Stomach (tissue), 9 donors: ENCODE data around the gene ATP1B1. TPM values are rescaled to one million over a fixed set of nuclear protein-coding genes. Genes with fewer than 3 reads are reported as not detected.

ENCODE experiments used
- DNase-seq, 2 donors: peaks; one replicate each; pipeline versions ENCODE4 v3.0.0 to v3.0.0-alpha.2; 2013 to 2019
- H3K27ac ChIP-seq, 5 donors: fragments of 200-600 bp in 4 of 5; sonication (generic) in 4 of 5; one replicate each; pipeline ENCODE4 v1.5.1; 2013 to 2019; ENCODE audit warnings: mild to moderate bottlenecking in 1 of 5, moderate library complexity in 1 of 5
- H3K27me3 ChIP-seq, 3 donors: fragments of 200-600 bp; sonication (generic); one replicate each; pipeline ENCODE4 v1.5.1; 2017 to 2019; ENCODE audit warnings: mixed run types in 1 of 3
- H3K36me3 ChIP-seq, 4 donors: fragments of 200-600 bp; sonication (generic); 1 replicate in 3 of 4; 2 replicates in 1 of 4; pipeline ENCODE4 v1.5.1; 2016 to 2019
- H3K4me1 ChIP-seq, 4 donors: fragments of 200-600 bp; sonication (generic); one replicate each; pipeline ENCODE4 v1.5.1; 2016 to 2019
- H3K4me3 ChIP-seq, 4 donors: fragments of 200-600 bp; sonication (generic) in 3 of 4; one replicate each; pipeline ENCODE4 v1.5.1; 2016 to 2019; ENCODE audit warnings: mild to moderate bottlenecking in 1 of 4
- H3K9me3 ChIP-seq, 4 donors: fragments of 200-600 bp; sonication (generic); one replicate each; pipeline ENCODE4 v1.5.1; 2016 to 2019
- CTCF ChIP-seq, 7 experiments: fragments of 450-650 bp in 4 of 7; fragments of 200-600 bp in 3 of 7; sonication (generic) in 3 of 7; IDR thresholded peaks; one replicate each; pipeline ENCODE4 v1.5.1; 2016 to 2019; ENCODE audit warnings: antibody characterized with exemption in 7 of 7, control low read depth in 2 of 7, mild to moderate bottlenecking in 1 of 7
- EP300 ChIP-seq: sonication (generic); formaldehyde crosslinking; IDR thresholded peaks from one replicate; pipeline ENCODE4 v1.6.1; 2017; ENCODE audit warnings: antibody characterized with exemption
- POLR2A ChIP-seq, 4 donors: fragments of 450-650 bp; IDR thresholded peaks; one replicate each; pipeline ENCODE4 v1.6.1; 2016; ENCODE audit warnings: antibody characterized with exemption in 4 of 4, control low read depth in 2 of 4, mild to moderate bottlenecking in 1 of 4, moderate library complexity in 1 of 4
- POLR2AphosphoS5 ChIP-seq, 3 donors: sonication (generic); formaldehyde crosslinking; IDR thresholded peaks; one replicate each; pipeline ENCODE4 v1.6.1; 2016; ENCODE audit warnings: antibody characterized with exemption in 3 of 3
- WGBS, 5 donors: extraction: QIAGEN DNeasy Blood & Tissue Kit in 3 of 5; methylation state at CpG; one replicate each; pipeline versions ENCODE4 v1.1.5 to v1.1.7; 2013 to 2018; 5-methylcytosine and 5-hydroxymethylcytosine counted together
- intact Hi-C: fragments of 100-400 bp; cut with DNase I; formaldehyde crosslinking; loops from one replicate; pipeline ENCODE4 v1.15.1; 2023; ENCODE audit warnings: low total_unique reads
- polyA plus RNA-seq, 3 donors: library from polyadenylated mRNA; stranded (reverse); fragments of 200-250 nt; gene quantifications; one replicate each; pipeline ENCODE4 v1.2.3, GENCODE V29; 2013
- small RNA-seq, 4 donors: library from RNA; depleted of rRNA; stranded (forward); fragments of <200 nt; gene quantifications; one replicate each; pipeline ENCODE3, GENCODE V24; 2016
- total RNA-seq, 5 donors: library from RNA; depleted of rRNA; stranded (reverse); fragments of >200 nt; gene quantifications; one replicate each; pipeline versions ENCODE4 v1.1.0 to v1.2.3, GENCODE V29; 2014 to 2016
- donor health status: healthy with polysubstance abuse.
- donor health status: Bipolar disorder and iron deficiency.
- donor health status: healthy.

The ATP1B1 gene
- total and polyA plus RNA-seq, 8 donors = 59.9 to 507 (median 146) TPM

- Histone ChIP-seq H3K36me3 (no peaks in the 10 kb centered on the region), H3K27me3 (no peaks in the 10 kb centered on the region), H3K4me3 (no peak overlapping the region), H3K9me3 (no peaks in the 10 kb centered on the region), H3K4me1 (no peaks in the 10 kb centered on the region), H3K27ac (no peak overlapping the region)
- intact Hi-C loops = no loop called here
- 94 to 97% (median 96%) methylated on average over 3 of the region's 3 CpGs for WGBS, 5 donors
- DNase-seq = no peak
- no peak for TF ChIP-seq CTCF (IDR thresholded peaks at IDR 0.05)
- no peak for TF ChIP-seq POLR2A (IDR thresholded peaks at IDR 0.05)
- TF ChIP-seq POLR2AphosphoS5 (IDR thresholded peaks at IDR 0.05) = no peak
- TF ChIP-seq EP300 = no peak
These were observed 73.7 kb downstream of the ATP1B1 start for GRCh38 chr1:169180174-169180573.

Small RNAs within 50 kb of the gene (small RNA-seq; reads per million reads assigned to genes)
- 0 reads per million in 4 donors for gene RNA5SP66
